Hematopoietic multipotent progenitor cell treated with erythropoietin and hydrocortisone succinate and interleukin-3 and kit ligand, for 17 days (in vitro differentiated cells): ENCODE results near the gene MYH8.

Source experiments
- DNase-seq: peaks from one replicate; pipeline ENCODE4 v3.0.0-alpha.2; 2015; ENCODE audit warnings: low spot score

The MYH8 gene

DNA sequence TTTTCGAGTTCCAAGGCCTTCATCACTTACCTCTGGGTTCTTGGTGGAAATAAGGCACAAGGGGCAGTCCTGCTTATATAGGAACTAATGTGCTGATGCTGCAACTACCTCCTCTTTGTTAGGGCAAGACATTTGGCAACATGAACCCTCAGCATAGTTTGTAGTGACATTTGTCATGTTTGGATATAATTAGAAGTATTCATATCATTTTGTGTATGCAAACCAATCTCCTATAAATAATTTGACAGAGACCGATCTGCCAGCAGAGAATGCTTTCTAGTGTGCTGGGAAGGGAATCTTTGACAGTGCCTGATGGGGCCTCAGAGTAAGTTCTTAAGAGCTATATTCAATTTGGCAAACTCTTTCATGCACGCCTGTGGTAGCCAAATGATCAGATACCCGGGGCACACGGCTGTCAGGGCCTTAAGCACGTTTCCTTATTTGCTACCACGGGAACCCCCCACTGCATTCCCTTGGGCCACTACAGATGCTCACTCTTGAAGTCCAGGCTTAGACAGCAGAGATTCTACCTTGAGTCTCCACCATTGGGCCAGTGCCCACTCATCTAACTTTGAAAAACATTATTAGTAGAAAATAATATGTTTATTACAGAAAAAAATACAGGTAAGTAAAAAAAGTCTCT, at the start of gene MYH8:
Gene MYH8, minus strand, starts transcription at position 51 of the 643 bp plus-strand sequence. CDS start 1,723 bp downstream, outside the sequence.
- DNase-seq: no peak

DNA sequence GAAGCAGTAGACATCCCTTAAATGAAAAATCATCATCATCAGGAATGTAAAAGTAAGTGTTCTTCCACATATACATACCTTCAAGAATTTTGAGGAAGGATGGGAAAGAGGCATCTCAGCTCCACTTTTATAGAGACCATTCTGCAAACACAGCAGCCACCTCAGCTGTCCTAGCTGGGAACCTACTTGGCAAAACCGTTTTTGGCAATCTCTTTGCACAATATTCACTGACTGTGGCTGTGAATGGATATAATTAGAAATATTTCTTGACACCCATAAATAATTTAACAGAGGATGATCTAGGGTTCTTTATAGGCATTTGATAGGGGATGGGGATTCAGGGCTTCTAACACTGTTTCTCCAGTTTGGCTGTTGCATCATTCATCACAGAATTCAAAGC, 47.7 kb upstream of the MYH8 start, which contains the start of gene MYH4:
Gene MYH4, minus strand, starts transcription at position 101 of the 400 bp plus-strand sequence. CDS start 2,814 bp downstream, outside the sequence.
- no peak for DNase-seq

DNA sequence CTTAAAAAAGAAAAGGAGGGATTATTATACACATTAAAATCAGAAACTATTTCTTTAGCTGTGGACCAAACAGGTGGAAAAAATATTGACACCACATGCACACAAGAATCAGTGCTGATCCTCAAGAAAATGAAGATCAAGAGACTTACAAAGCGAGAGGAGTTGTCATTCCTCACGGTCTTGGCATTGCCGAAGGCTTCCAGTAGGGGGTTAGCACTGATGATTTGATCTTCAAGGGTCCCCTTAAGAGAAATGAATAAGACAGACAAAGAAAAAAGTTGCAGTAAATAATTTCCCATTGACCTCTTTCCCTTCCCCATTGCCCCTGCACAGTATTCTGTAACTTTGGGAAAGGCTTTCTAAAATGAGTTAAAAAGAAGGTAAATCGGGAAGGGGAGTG, 41.7 kb upstream of the MYH8 start:
- DNase-seq: no peak

DNA sequence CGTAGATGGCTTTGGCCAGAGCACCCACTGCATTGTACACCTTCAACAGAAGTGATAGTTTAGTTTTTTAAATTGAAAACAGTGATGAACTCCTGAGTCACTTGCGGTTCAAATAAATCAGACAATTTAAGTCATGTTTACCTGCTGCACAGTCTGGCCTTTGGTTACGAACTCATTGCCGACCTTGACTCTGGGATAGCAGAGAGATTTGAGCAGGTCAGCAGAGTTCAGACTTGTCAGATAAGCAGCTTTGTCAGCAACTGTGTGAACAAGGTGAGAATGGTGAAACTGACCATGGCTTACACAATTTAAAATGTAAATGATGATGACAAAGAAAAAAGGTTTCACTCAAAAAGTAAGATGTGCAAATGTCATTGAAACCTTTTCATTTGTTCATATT, 38.3 kb upstream of the MYH8 start:
- no peak for DNase-seq

DNA sequence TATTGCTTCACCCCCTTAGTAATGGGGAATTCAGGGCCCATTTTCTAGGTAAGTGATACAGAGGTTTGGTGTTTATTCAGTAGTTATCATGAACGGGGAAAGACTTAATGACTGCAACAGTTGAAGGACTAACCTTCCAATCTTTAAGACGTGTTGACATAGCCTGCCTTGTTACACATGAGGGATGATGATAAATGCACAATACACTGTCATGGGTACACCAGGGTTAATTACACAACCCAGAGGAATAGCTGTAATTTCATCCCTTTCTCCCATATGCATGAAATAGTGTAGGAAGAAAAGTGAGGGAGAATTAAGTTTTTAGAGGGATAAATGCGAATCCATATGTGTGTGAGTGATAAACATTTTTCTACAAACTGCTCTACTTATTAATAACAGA, 37.0 kb upstream of the MYH8 start:
- no peak for DNase-seq

DNA sequence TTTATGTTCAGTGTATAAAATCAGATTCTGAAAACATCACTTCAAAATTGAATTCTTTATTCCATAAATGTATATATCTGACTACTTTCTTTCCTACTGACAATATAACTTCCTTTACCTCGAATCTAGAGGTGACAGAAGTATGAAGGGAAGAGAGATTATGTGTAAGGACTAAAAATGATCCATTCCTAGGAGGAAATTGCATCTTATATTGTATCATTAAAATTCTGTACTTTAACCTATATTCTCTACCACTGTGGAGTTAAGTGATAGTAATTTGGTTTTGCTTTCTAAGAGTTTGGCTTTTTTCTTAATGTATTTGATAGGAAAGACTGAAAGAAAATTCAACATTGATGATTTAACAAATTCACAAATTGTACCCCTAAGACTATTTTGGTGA, 36.2 kb upstream of the MYH8 start:
- DNase-seq: no peak

DNA sequence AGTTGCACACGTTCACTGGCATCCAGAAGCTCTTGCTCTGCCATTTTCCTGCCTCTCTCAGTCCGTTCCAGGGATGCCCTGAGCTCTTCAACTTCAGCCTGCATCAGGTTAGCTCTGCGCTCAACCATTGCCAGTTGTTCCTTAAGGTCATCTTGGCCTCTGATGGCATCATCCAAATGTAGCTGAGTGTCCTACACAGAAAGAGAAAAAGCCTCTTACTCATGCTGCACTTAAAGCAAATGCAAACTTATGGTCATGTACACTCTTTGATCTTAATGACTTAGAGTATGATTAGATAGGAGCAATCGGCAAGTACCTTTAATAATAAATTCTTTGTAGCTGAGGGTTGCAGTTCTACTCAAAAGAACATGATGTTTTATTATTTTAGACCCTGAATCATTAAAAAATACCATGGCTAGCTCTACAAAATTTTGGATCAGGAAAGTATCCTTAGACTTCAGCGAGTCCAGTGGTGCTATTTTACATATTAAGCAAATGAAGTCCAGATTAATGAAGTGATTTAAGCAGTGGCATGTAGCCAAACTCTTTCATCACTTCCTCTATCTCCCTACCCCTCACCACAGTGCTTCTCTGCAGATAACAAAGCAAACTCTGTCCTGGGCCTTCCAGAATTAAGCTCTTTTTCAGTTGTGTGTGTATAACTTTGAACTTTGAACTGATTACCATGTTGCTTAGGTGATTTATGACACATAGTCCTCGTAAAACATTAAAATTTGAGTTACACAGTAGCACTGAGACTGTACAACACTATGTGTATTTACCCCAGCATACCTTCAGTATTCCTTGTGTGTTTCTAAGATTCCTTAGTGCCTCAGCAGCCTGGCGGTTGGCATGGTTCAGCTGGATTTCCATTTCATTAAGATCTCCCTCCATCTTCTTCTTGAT, 25.5 kb upstream of the MYH8 start:
- DNase-seq: no peak

DNA sequence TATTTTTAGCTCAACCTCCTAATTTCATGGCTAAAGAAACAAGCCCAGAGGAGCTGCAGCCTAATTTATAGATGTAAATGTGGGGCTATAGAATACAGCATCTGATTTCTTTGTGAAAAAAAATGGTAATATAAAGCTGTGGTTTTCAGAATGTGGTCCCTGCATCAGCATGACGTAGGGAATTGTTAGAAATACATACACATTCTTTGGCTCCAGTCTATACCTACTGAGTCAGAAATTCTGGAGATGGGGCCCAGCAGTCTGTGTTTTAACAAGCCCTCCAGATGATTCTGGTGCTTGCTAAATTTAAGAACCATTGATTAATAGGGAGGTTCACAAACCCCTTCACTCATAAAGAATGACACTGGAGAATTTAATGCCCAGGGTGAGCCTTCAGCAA, 18.1 kb upstream of the MYH8 start:
- DNase-seq: no peak

DNA sequence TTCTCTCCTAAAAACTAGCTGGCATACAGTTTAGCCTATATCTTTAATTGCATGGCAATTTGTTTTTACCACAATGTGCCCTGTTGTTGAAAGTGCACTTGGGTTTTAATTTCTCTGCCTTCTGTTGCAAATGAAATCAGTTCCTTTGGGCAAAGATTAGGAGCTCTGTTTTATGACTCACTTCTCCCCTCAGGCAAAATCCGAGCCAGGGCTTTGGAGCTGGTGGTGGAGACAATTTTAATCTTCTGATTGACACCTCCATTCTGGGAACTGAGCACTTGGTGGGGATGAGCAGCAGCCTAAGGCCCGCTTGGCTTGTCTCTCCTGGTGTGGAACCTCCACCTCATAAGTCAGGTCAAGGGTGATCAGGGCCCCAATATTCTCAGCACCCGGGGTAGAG, 13.3 kb upstream of the MYH8 start:
- DNase-seq: no peak

DNA sequence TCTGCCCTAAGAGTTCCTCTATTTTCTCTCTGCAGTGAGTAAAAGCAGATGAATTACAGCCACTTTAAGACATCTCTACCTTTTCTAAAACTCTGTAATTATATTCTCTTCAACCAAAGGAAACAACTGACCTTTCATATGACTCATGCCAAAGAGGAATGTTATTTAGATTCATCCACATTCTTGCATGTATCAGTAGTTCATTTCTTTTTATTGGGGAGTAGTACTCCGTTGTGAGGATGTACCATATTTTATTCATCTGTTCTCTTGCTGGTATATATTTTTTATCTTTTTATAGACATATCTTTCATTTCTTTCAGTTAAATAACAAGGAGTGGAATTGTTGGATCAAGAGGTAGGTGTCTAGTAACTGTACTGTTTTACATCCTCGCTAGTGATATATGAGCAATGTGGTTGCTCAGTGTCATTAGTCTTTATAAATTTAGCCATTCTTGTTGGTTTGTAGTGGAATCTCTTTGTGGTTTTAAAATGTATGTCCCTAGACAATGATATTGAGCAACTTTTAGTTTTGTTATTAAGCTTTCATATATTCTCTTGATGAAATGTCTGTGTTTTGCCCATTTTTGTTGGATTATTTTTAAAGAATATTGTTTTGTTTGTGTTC, 7.8 kb upstream of the MYH8 start:
- DNase-seq: no peak

DNA sequence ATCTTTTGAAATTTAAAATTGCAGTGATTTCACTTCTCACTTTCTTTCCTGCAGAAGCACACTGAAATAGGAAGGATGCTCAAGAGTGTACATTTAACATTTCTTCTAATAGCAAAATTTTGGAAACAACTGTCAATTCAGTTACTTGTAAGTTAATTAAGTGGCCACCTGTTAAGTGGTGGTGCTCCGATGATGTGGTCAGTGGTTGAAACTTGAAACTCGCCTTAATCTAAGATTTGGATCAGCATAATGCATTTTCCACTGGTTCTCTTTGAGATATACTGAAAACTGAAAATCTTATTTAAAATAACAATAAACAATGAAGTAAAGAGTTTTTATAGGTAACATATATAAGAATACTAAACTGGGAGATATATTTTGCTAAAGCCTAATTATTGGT, 7.0 kb upstream of the MYH8 start:
- no peak for DNase-seq

DNA sequence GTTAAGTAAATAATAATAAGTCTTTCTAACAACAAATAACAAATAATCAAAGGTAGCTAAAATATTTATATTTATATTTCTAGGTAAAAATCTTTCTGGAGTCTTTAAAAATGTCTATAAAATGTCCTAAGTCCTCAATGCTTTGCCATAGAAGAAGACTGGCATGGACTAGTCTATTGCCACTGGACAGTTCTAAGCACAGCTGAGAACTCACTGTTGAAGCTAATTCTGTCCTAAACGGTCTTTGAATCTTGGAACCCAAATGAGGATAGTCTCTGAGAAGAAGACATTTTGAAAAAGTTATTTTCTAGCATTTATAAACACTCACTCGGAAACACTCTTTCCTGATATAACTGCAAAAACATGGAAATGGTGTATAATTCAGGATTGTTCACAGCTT, 539 bp downstream of the MYH8 start:
- no peak for DNase-seq

DNA sequence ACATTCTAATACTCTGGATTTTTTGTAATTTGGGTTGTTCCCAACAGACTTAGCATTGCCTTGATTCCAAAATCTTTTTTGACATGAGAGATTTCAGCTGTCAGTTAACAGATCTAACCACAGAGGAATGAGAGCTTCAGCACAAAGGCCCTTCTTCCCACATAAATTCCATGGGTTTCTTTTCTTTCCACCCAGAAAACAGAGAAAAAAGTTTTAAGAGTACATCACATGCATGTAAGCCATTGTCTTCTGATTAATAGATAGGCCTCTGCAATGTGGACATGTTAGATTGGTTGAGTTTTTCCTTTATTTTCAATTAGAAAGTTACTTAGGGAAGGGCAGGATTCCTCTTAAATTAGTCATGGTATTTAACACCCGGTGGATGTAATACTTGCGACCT, 939 bp downstream of the MYH8 start:
- DNase-seq: no peak

DNA sequence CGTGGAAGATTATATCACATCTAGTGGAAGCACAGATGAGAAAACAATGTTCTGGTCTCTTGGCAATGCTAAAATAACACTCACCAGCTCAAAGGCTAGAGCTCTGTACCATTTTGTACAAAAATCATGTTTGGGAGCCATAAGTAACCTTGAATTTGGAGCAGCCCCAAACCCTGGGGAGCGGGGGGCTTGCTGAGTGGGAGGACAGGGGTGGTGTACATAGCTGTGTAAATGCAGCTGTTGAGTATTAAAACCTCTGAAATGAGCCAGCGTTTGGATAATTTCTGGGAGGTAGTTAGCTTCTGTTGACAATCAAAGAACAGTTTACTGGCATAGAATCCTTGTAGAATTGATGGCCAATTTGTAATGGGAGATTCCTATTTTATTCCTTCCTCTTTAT, 4.3 kb downstream of the MYH8 start:
- no peak for DNase-seq

DNA sequence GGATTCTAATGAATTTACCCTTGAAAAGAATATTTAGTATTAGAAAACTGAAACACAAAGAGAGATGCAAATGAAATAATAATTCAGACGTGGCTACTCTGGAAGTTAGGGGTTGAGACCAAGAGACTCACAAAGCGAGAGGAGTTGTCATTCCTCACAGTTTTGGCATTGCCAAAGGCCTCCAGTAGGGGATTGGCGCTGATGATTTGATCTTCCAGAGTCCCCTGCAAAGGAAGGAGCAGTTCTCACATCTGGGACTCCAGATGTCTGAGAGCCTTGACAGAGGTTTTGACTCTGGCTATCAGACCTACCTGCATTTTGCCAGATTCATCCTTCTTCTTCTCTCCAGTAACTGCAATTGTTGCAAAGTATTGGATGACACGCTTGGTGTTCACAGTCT, 6.6 kb downstream of the MYH8 start:
- no peak for DNase-seq

DNA sequence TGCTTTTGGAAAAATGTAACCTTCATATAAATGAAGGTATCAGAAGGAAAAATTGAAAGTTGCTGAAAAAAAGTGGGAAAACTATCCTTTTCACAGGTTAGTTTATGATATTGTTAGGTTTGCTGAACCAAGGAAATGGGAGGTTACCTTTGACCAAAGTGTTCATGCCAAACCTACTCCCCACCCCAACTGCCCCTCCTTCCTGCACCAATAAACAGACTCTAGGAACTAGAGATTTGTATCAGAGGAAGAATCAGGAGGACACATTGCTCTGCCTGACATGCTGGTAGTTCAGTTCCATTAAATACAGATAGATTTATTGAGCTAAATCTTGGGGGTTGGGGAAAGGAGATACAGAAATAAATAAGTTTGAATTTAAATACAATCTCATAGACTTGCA, 18.2 kb downstream of the MYH8 start:
- DNase-seq: no peak

DNA sequence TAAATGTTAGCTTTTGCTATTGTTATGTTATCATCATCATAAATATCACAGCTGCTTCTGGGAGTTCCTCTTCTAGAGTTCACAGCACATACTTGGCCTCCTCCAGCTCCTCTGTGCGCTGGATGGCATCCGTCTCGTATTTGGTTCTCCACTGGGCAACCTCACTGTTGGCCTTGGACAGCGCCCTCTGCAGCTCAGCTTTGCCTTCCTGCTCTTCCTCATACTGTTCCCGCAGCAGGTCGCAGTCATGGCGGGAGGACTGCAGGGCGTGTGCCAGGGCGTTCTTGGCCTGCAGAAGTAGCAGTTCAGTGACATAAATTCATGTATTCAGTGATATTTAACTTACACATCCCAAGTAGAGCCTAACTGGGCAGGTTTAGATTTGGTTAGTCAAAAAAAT, 23.4 kb downstream of the MYH8 start:
- no peak for DNase-seq

DNA sequence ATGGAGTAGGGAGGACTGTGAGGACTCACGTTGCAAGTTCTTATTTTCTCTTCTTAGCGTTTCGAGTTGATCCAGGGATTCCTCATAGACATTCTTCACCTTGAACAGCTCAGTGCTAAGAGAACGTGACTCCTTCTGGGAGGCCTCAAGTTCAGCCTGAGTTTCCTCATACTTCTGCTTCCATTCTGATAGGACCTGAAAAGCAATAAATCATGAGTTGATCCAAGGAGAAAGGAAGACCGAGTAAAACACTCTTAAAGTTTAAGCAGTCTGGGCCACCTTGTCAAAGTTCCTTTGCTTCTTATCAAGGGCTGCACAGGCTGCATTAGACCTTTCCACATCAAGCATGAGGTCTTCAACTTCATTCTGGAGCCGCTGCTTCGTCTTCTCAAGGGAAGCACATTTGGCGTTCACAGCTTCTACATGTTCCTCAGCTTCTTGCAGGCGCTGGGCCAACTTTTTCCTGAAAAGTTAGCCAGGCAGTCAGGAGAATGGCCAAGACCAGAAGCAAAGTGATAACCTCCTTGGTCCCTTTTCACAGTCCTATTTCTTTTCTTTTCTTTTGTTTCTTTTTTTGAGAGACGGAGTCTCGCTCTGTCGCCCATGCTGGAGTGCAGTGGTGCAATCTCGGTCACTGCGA, 25.1 kb downstream of the MYH8 start:
- DNase-seq: no peak

DNA sequence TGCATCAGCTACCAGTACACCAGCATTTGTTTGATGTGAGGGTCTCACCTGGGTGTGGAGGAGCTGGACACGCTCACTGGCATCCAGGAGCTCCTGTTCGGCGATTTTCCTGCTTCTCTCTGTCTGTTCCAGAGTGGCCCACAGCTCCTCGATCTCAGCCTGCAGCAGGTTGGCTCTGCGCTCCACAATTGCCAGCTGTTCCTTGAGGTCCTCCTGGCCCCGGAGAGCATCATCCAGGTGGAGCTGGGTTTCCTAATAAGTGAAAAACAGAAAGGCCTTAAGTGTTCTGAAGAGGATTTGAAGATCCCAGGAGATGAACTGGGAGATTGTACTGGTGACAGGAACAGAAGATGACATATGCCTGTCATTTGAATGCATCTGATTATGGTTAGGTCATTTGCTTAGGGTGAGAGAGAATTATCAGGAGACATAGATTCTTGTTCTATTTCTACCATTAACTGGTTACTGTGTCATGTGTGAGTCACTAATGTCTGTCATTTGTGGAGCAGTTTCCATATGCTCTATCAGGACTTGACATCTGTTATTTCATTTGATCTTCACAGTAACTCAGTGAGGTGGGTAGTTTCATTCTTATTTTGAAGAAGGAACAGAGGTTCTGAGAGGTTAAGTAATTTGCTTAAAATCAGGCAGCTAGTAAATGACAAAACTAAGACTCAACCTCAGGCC, 27.4 kb downstream of the MYH8 start:
- no peak for DNase-seq

DNA sequence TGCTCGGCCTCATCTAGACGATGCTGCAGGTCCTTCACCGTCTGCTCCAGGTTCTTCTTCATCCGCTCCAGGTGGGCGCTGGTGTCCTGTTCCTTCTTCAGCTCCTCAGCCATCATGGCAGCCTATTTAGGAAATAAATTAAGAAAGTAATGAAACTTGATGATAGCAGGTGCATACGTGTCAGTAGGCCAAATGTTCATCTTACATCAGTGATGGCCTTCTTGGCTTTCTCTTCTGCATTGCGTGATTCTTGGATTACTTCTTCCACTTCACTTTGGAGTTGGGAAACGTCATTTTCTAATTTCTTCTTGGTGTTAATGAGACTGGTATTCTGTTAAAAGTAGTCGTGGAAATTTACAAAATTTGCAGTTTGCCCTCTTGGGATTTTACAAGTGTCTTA, 28.9 kb downstream of the MYH8 start:
- no peak for DNase-seq

DNA sequence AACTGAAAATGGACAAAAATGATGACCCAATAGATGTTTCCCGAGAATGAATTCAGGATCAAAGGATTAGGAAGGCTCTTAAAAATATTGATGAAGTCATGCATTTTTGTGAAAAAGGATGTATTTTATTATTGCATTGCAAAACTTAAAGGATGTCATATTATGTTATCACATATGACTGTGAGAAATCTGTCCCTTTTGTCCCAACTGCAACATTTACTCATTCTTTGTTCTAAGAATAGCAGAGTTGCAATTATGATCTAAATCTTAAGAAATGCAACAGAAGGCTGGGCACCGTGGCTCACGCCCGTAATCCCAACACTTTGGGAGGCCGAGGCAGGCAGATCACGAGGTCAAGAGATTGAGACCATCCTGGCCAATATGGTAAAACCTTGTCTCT, 35.9 kb downstream of the MYH8 start:
- DNase-seq: no peak

DNA sequence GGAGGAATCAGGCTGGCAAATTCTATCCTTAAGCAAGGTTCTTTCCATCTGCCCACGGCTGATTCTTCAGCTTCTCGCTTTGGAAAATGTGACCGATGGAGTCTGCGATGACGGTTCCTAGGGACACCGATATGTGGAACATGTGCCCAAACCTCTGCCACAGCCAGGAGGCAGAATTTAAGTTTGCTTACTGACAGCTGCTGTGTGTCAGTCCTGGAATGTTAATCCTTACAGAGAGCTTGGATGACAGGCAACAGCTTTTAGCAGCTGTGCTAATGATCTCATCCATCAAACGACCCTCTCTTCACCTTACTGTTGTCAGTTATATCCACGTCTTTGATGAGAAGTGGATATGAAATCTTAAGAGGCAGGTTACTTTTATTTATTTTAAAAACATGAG, 37.6 kb downstream of the MYH8 start:
- DNase-seq: no peak
